ENCODE results near the gene MZT1. TPM values are rescaled to one million over a fixed set of nuclear protein-coding genes. Genes with fewer than 3 reads are reported as not detected.

Gene MZT1
- total and polyA plus RNA-seq, 4 donors: 7.4 to 15.5 (median 9.9) TPM

DNA sequence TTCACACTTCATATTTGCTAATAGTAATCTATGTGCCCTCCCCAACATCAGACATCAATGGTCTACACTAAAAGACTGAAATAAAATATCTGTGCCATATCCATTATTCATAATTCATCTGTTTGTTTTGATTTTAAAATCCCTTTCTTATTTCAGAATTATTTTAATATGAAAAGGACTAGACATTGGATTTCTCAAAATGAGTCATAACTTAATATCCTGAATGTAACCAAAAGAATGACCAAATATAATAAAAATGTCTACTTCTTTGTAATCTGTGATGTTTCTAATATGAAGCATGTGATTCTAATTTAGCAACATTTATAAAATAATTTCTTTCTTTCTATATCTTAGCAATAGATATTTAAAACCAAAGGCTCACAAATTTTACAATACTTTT is 64.9 kb downstream of the MZT1 start:
- Histone ChIP-seq H3K4me1 (ENCODE audit: control insufficient read depth in 1 of 2, insufficient read depth in 2 of 2, low read length in 2 of 2) (no peaks in the 10 kb centered on the region), H3K27ac (ENCODE audit: low read depth in 1 of 2, low read length in 2 of 2) (no peak overlapping the region), H3K36me3 (ENCODE audit: control insufficient read depth in 1 of 2, insufficient read depth in 2 of 2, low read length in 1 of 2) (no peaks in the 10 kb centered on the region), H3K9me3 (ENCODE audit: control insufficient read depth, low read length) (no peaks in the 10 kb centered on the region), H3K4me3 (ENCODE audit: low read length in 2 of 2) (no peak overlapping the region), H3K27me3 (ENCODE audit: control insufficient read depth in 1 of 2, insufficient read depth in 2 of 2, low read length in 1 of 2) (no peaks in the 10 kb centered on the region)
- no peak for DNase-seq
- intact Hi-C loops (cut with DNase I): no loop called here
- ATAC-seq (ENCODE audit: low FRiP score): no peak

Other genes starting within 250 kb of the MZT1 start
- 1 to 10 TPM; 1.5 to 2.6 TPM for gene BORA, start 294 bp upstream of the MZT1 start, total RNA-seq
- 1 to 10 TPM; 1.5 to 6.9 TPM for gene BORA, start 294 bp upstream of the MZT1 start, polyA plus RNA-seq
- 10 to 100 TPM; 26.0 to 27.8 TPM for gene DIS3, start 54.3 kb upstream of the MZT1 start, total RNA-seq
- 10 to 100 TPM in 1 of 2 donors, 1 to 10 TPM in 1; 6.5 to 13.6 TPM for gene DIS3, start 54.3 kb upstream of the MZT1 start, polyA plus RNA-seq
- 10 to 100 TPM; 25.1 to 29.4 TPM for gene PIBF1, start 54.5 kb upstream of the MZT1 start, total RNA-seq
- 10 to 100 TPM in 1 of 2 donors, 1 to 10 TPM in 1; 1.5 to 10.9 TPM for gene PIBF1, start 54.5 kb upstream of the MZT1 start, polyA plus RNA-seq

Data from aorta (tissue), 5 donors.